PC-3 (cell line): ENCODE measurements around the gene C1QL4. TPM values are rescaled to one million over a fixed set of nuclear protein-coding genes. Genes with fewer than 3 reads are reported as not detected.
A peak's percentile ranks its signal among the peaks of the same experiment; 100 is the strongest.
"Not testable (repeated sequence)": the region's sequence is repeated elsewhere in the genome, so short reads cannot be mapped to it uniquely, and the experiment has no call there.

Source experiments
- ATAC-seq: fragments of 200-7000 bp; cut with Tn5 transposase; 2 replicates; pipeline ENCODE4 v1.9.1; 2020; ENCODE audit warnings: mild to moderate bottlenecking, moderate library complexity
- BruUV-seq: library from RNA; stranded (reverse); fragments of 400-500 nt; replicated peaks from 2 replicates; lab custom pipeline; 2021; lab: Mats Ljungman, UMichigan
- CTCF ChIA-PET: fragments of 300-600 bp; sonication (Branson Sonifier 250); formaldehyde crosslinking; loops from one replicate; lab custom pipeline; 2022; ENCODE audit warnings: antibody characterized with exemption; lab: Charles Lee
- POLR2A ChIA-PET: fragments of 300-600 bp; sonication (Branson Sonifier 250); formaldehyde crosslinking; loops from one replicate; lab custom pipeline; 2022; ENCODE audit warnings: antibody characterized with exemption; ENCODE audit not compliant: unreplicated experiment; lab: Charles Lee
- DNase-seq: peaks from one replicate; pipeline ENCODE4 v3.0.0-alpha.2; 2015
- H2AFZ ChIP-seq: fragments of 300-600 bp; sonication (generic); 2 replicates; pipeline ENCODE4 v1.6.0; 2016; ENCODE audit warnings: antibody characterized with exemption, low read length
- H3F3A ChIP-seq: fragments of 300-600 bp; sonication (generic); one replicate; pipeline ENCODE4 v1.6.0; 2017; ENCODE audit warnings: antibody characterized with exemption, low read length, control low read depth, mild to moderate bottlenecking; ENCODE audit not compliant: unreplicated experiment
- H3K27ac ChIP-seq: fragments of 300-600 bp; sonication (generic); 2 replicates; pipeline ENCODE4 v1.5.1; 2016; ENCODE audit warnings: mild to moderate bottlenecking, low read length
- H3K27me3 ChIP-seq: fragments of 300-600 bp; sonication (generic); 2 replicates; pipeline ENCODE4 v1.6.1; 2016; ENCODE audit warnings: low read length, mixed read lengths
- H3K36me3 ChIP-seq: fragments of 300-600 bp; sonication (generic); 2 replicates; pipeline ENCODE4 v1.6.1; 2016; ENCODE audit warnings: low read depth, mixed run types, low read length, mixed read lengths
- H3K4me1 ChIP-seq: fragments of 300-600 bp; sonication (generic); 2 replicates; pipeline ENCODE4 v1.5.1; 2016; ENCODE audit warnings: low read length; ENCODE audit not compliant: insufficient read depth
- H3K4me2 ChIP-seq: fragments of 300-600 bp; sonication (generic); 2 replicates; pipeline ENCODE4 v1.6.0; 2016; ENCODE audit warnings: low read length
- H3K4me3 ChIP-seq: fragments of 300-600 bp; sonication (generic); 2 replicates; pipeline ENCODE4 v1.5.1; 2016; ENCODE audit warnings: mild to moderate bottlenecking, low read length, mixed read lengths
- H3K79me2 ChIP-seq: fragments of 300-600 bp; sonication (generic); 2 replicates; pipeline ENCODE4 v1.6.1; 2017; ENCODE audit warnings: low read length, mixed read lengths
- H3K9ac ChIP-seq: fragments of 300-600 bp; sonication (generic); 2 replicates; pipeline ENCODE4 v1.6.0; 2016; ENCODE audit warnings: mild to moderate bottlenecking, low read length
- H3K9me2 ChIP-seq: fragments of 300-600 bp; sonication (generic); replicated peaks from 2 replicates; pipeline ENCODE4 v1.6.1; 2016; ENCODE audit warnings: mixed run types, low read length, mixed read lengths
- H3K9me3 ChIP-seq: fragments of 300-600 bp; sonication (generic); 2 replicates; pipeline ENCODE4 v1.6.1; 2016; ENCODE audit warnings: low read length, mixed read lengths
- H4K20me1 ChIP-seq: fragments of 300-600 bp; sonication (generic); 2 replicates; pipeline ENCODE4 v1.6.1; 2016; ENCODE audit warnings: low read length, mixed read lengths
- CTCF ChIP-seq: fragments of 300-600 bp; sonication (generic); conservative IDR thresholded peaks from 2 replicates; pipeline ENCODE4 v1.5.1; 2017; ENCODE audit warnings: antibody characterized with exemption, low read depth, mild to moderate bottlenecking, low read length
- EZH2 ChIP-seq: fragments of 300-600 bp; sonication (generic); IDR thresholded peaks from one replicate; pipeline ENCODE4 v1.6.1; 2017; ENCODE audit warnings: antibody characterized with exemption, mild to moderate bottlenecking, low read length; ENCODE audit not compliant: unreplicated experiment
- EZH2phosphoT487 ChIP-seq: fragments of 300-600 bp; sonication (generic); IDR thresholded peaks from 2 replicates; pipeline ENCODE4 v1.6.1; 2018; ENCODE audit warnings: mild to moderate bottlenecking, antibody characterized with exemption, low read length, borderline replicate concordance
- intact Hi-C: fragments of 100-400 bp; cut with micrococcal nuclease; formaldehyde crosslinking; loops from 2 replicates; pipeline ENCODE4 v1.9.0; 2023
- total RNA-seq: library from RNA; depleted of rRNA; stranded (reverse); fragments of >200 nt; gene quantifications from 2 replicates; pipeline ENCODE4 v1.2.3, GENCODE V29; 2014; rRNA removed

C1QL4 gene
- total RNA-seq, 1 experiment from 2014 or later = 5.3 TPM

- H3K27ac ChIP-seq = no peak overlapping the region
- intact Hi-C loops = loop anchor here (10.0 kb wide), 1 partner anchor 230 kb away; no protein-coding TSS in a partner anchor
- CTCF ChIA-PET = interaction anchor here (1.0 kb wide), 1 partner anchor 14 kb away, joined by 4 read pairs; no protein-coding TSS in a partner anchor
These were observed 52.3 kb downstream of the C1QL4 start for GRCh38 chr12:49284672-49285071.

GRCh38 chr12:49283541-49284429 lies 53.2 kb downstream of the C1QL4 start:
- H3K9me3 ChIP-seq = no peaks in the 10 kb centered on the region
- H2AFZ ChIP-seq = no peak overlapping the region
- no peak for ATAC-seq

More at GRCh38 chr12:49284672-49285071, 52.3 kb downstream of the C1QL4 start:
- TF ChIP-seq EZH2 (no peak), EZH2phosphoT487 (no peak)
- Histone ChIP-seq H3K79me2 (no peaks in the 10 kb centered on the region), H3K9ac (no peak overlapping the region), H4K20me1 (no peaks in the 10 kb centered on the region), H3K4me2 (no peak overlapping the region), H2AFZ (no peak overlapping the region), H3K4me1 (peaks cover 7% of the 10 kb centered on the region), H3K9me3 (no peaks in the 10 kb centered on the region), H3K9me2 (no peaks in the 10 kb centered on the region), H3K36me3 (no peaks in the 10 kb centered on the region), H3F3A (no peaks in the 10 kb centered on the region), H3K4me3 (no peak overlapping the region), H3K27me3 (no peaks in the 10 kb centered on the region)
- ATAC-seq (no peak), DNase-seq (no peak)
- BruUV-seq = no TSS peak
- POLR2A ChIA-PET = interaction anchor here (0.7 kb wide), 1 partner anchor 9 kb away, joined by 5 read pairs; no protein-coding TSS in a partner anchor

DNA sequence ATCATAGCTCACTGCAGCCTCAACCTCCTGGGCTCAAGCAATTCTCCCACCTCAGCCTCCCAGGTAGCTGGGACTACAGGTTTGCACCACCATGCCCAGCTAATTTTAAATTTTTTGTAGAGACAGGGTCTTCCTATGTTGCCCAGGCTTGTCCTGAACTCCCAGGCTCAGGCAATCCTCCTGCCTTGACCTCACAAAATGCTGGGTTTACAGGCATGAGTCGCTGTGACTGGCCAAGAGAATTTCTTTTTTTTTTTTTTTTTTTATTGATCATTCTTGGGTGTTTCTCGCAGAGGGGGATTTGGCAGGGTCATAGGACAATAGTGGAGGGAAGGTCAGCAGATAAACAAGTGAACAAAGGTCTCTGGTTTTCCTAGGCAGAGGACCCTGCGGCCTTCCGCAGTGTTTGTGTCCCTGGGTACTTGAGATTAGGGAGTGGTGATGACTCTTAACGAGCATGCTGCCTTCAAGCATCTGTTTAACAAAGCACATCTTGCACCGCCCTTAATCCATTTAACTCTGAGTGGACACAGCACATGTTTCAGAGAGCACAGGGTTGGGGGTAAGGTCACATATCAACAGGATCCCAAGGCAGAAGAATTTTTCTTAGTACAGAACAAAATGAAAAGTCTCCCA lies 54.1 kb downstream of the C1QL4 start:
- not testable (repeated sequence) for H3F3A ChIP-seq, H3K4me1 ChIP-seq, H4K20me1 ChIP-seq, H3K4me3 ChIP-seq, H3K9me2 ChIP-seq, H3K79me2 ChIP-seq, BruUV-seq, H2AFZ ChIP-seq, H3K27me3 ChIP-seq, H3K9ac ChIP-seq, H3K36me3 ChIP-seq, H3K9me3 ChIP-seq
- DNase-seq (peak; percentile 55), ATAC-seq (peak; percentile 71)
- intact Hi-C loops = loop anchor here (10.0 kb wide), 1 partner anchor 232 kb away; no protein-coding TSS in a partner anchor
- H3K4me2 ChIP-seq = peak overlapping the region; percentile 46; the same call in 1 of the 2 replicates
- H3K27ac ChIP-seq = peak overlapping the region; percentile 41
- CTCF ChIA-PET = interaction anchor here (1.2 kb wide), 1 partner anchor 14 kb away, joined by 3 read pairs; no protein-coding TSS in a partner anchor
- POLR2A ChIA-PET = interaction anchor here (0.7 kb wide), 1 partner anchor 49 kb away, joined by 3 read pairs; no protein-coding TSS in a partner anchor

More at GRCh38 chr12:49283541-49284429, 53.2 kb downstream of the C1QL4 start:
- Histone ChIP-seq H3K9me2 (no peaks in the 10 kb centered on the region), H3F3A (no peaks in the 10 kb centered on the region), H3K4me3 (no peak overlapping the region), H3K4me2 (no peak overlapping the region), H3K27ac (no peak overlapping the region), H3K79me2 (no peaks in the 10 kb centered on the region), H3K27me3 (no peaks in the 10 kb centered on the region), H4K20me1 (no peaks in the 10 kb centered on the region), H3K4me1 (peaks cover 7% of the 10 kb centered on the region), H3K9ac (no peak overlapping the region), H3K36me3 (no peaks in the 10 kb centered on the region)
- no TSS peak for BruUV-seq
- TF ChIP-seq CTCF (no peak; the same call in 1 of the 2 replicates), EZH2phosphoT487 (no peak), EZH2 (no peak)
- ChIA-PET CTCF (interaction anchor here (1.0 to 1.2 kb wide), 2 partner anchors 13 to 14 kb away, joined by 3 to 4 read pairs; no protein-coding TSS in a partner anchor), POLR2A (interaction anchor here (0.7 kb wide), 1 partner anchor 8 kb away, joined by 5 read pairs; no protein-coding TSS in a partner anchor)
- DNase-seq = no peak
- intact Hi-C loops = loop anchor here (10.0 kb wide), 1 partner anchor 231 kb away; no protein-coding TSS in a partner anchor

Other genes with a start within 250 kb of the C1QL4 start
- gene DHH, start 242.4 kb downstream of the C1QL4 start, total RNA-seq = 0.04 and 0.23 TPM in 2 replicates
- gene LMBR1L, start 226.3 kb downstream of the C1QL4 start, total RNA-seq = 17.1 and 18.5 TPM in 2 replicates
- gene TUBA1B, start 205.8 kb downstream of the C1QL4 start, total RNA-seq = 4,374 and 4,720 TPM in 2 replicates
- 46.1 and 46.9 TPM in 2 replicates for gene TUBA1A, start 148.1 kb downstream of the C1QL4 start, total RNA-seq
- gene TUBA1C, start 72.1 kb downstream of the C1QL4 start, total RNA-seq = 1,285 and 1,376 TPM in 2 replicates
- 0.15 TPM in 1 of 2 replicates, not detected in the other for gene PRPH, start 42.0 kb downstream of the C1QL4 start, total RNA-seq
- gene TROAP, start 13.9 kb downstream of the C1QL4 start, total RNA-seq = 99.2 and 103 TPM in 2 replicates
- gene DNAJC22, start 9.7 kb upstream of the C1QL4 start, total RNA-seq = 12.9 and 16.8 TPM in 2 replicates
- gene SPATS2, start 30.3 kb upstream of the C1QL4 start, total RNA-seq = 27.0 and 29.0 TPM in 2 replicates
- gene KCNH3, start 201.8 kb upstream of the C1QL4 start, total RNA-seq = 0.07 and 0.12 TPM in 2 replicates
- 86.8 and 95.8 TPM in 2 replicates for gene MCRS1, start 231.0 kb upstream of the C1QL4 start, total RNA-seq